ENCODE measurements around the gene ZNF791. TPM values are rescaled to one million over a fixed set of nuclear protein-coding genes. Genes with fewer than 3 reads are reported as not detected.

The ZNF791 gene
- total RNA-seq, result 11.1 and 18.6 TPM in 2 replicates

GRCh38 chr19:12610540-12611360 lies at the start of gene ZNF791, which contains the start of gene ZNF490:
TSS of gene ZNF791 (plus strand) at chr19:12610920. CDS start at chr19:12611080, 160 bp downstream.
TSS of gene ZNF490 (minus strand) at chr19:12610813. CDS start at chr19:12610680, 133 bp downstream.

GRCh38 chr19:12666265-12667048 lies 55.7 kb downstream of the ZNF791 start, which contains the start of the genes MAN2B1 and WDR83:
TSS of gene MAN2B1 (minus strand) at chr19:12666742. CDS start at chr19:12666701, 41 bp downstream.
TSS of gene WDR83 (plus strand) at chr19:12666807. CDS start at chr19:12669791, 2,984 bp downstream.

GRCh38 chr19:12681074-12681987 lies 70.6 kb downstream of the ZNF791 start, which contains the start of gene DHPS:
TSS of gene DHPS (minus strand) at chr19:12681880. CDS start at chr19:12681766, 114 bp downstream.

Other genes starting within 250 kb of the ZNF791 start
- gene ZNF442, start 245.2 kb upstream of the ZNF791 start, total RNA-seq, result 3.5 and 3.9 TPM in 2 replicates
- 1.5 and 3.1 TPM in 2 replicates for gene ZNF799, start 209.6 kb upstream of the ZNF791 start, total RNA-seq
- gene ZNF443, start 169.9 kb upstream of the ZNF791 start, total RNA-seq, result 2.0 and 2.8 TPM in 2 replicates
- gene ZNF709, start 126.1 kb upstream of the ZNF791 start, total RNA-seq, result 3.5 and 4.1 TPM in 2 replicates
- gene ZNF564, start 59.4 kb upstream of the ZNF791 start, total RNA-seq, result 8.3 and 9.3 TPM in 2 replicates
- gene ZNF490, start 107 bp upstream of the ZNF791 start, total RNA-seq, result 11.7 and 12.1 TPM in 2 replicates
- gene MAN2B1, start 55.8 kb downstream of the ZNF791 start, total RNA-seq, result 34.5 and 56.2 TPM in 2 replicates
- 10.6 and 14.4 TPM in 2 replicates for gene WDR83, start 55.9 kb downstream of the ZNF791 start, total RNA-seq
- gene DHPS, start 71.0 kb downstream of the ZNF791 start, total RNA-seq, result 55.3 and 56.6 TPM in 2 replicates
- not detected in 2 replicates for gene GNG14, start 77.1 kb downstream of the ZNF791 start, total RNA-seq
- 4.6 and 8.3 TPM in 2 replicates for gene FBXW9, start 85.7 kb downstream of the ZNF791 start, total RNA-seq
- gene TNPO2, start 113.0 kb downstream of the ZNF791 start, total RNA-seq, result 37.8 and 50.0 TPM in 2 replicates
- gene TRIR, start 123.8 kb downstream of the ZNF791 start, total RNA-seq, result 124 and 148 TPM in 2 replicates
- gene GET3, start 126.6 kb downstream of the ZNF791 start, total RNA-seq, result 93.5 and 107 TPM in 2 replicates
- gene BEST2, start 140.9 kb downstream of the ZNF791 start, total RNA-seq, result 0.15 TPM in 1 of 2 replicates, not detected in the other
- gene HOOK2, start 164.6 kb downstream of the ZNF791 start, total RNA-seq, result 24.9 and 28.0 TPM in 2 replicates
- gene JUNB, start 180.6 kb downstream of the ZNF791 start, total RNA-seq, result 81.4 and 95.3 TPM in 2 replicates
- 166 and 183 TPM in 2 replicates for gene PRDX2, start 190.9 kb downstream of the ZNF791 start, total RNA-seq
- 0.99 TPM in 1 of 2 replicates, not detected in the other for gene THSD8, start 191.1 kb downstream of the ZNF791 start, total RNA-seq
- gene RNASEH2A, start 195.7 kb downstream of the ZNF791 start, total RNA-seq, result 7.6 and 60.4 TPM in 2 replicates
- not detected in 2 replicates for gene RTBDN, start 223.7 kb downstream of the ZNF791 start, total RNA-seq
- 0.15 and 3.3 TPM in 2 replicates for gene MAST1, start 227.6 kb downstream of the ZNF791 start, total RNA-seq

All from smooth muscle cell of trachea (primary cell).